ENCODE results near the gene BOK.

- no peak for TF ChIP-seq RAD21 (CRISPR knock-in tag; conservative IDR thresholded peaks at IDR 0.05 in 1 of 2, IDR thresholded peaks at IDR 0.05 in 1 of 2)
- no peak for TF ChIP-seq ZNF24 (IDR thresholded peaks at IDR 0.05)
- TF ChIP-seq, protein P1, sequence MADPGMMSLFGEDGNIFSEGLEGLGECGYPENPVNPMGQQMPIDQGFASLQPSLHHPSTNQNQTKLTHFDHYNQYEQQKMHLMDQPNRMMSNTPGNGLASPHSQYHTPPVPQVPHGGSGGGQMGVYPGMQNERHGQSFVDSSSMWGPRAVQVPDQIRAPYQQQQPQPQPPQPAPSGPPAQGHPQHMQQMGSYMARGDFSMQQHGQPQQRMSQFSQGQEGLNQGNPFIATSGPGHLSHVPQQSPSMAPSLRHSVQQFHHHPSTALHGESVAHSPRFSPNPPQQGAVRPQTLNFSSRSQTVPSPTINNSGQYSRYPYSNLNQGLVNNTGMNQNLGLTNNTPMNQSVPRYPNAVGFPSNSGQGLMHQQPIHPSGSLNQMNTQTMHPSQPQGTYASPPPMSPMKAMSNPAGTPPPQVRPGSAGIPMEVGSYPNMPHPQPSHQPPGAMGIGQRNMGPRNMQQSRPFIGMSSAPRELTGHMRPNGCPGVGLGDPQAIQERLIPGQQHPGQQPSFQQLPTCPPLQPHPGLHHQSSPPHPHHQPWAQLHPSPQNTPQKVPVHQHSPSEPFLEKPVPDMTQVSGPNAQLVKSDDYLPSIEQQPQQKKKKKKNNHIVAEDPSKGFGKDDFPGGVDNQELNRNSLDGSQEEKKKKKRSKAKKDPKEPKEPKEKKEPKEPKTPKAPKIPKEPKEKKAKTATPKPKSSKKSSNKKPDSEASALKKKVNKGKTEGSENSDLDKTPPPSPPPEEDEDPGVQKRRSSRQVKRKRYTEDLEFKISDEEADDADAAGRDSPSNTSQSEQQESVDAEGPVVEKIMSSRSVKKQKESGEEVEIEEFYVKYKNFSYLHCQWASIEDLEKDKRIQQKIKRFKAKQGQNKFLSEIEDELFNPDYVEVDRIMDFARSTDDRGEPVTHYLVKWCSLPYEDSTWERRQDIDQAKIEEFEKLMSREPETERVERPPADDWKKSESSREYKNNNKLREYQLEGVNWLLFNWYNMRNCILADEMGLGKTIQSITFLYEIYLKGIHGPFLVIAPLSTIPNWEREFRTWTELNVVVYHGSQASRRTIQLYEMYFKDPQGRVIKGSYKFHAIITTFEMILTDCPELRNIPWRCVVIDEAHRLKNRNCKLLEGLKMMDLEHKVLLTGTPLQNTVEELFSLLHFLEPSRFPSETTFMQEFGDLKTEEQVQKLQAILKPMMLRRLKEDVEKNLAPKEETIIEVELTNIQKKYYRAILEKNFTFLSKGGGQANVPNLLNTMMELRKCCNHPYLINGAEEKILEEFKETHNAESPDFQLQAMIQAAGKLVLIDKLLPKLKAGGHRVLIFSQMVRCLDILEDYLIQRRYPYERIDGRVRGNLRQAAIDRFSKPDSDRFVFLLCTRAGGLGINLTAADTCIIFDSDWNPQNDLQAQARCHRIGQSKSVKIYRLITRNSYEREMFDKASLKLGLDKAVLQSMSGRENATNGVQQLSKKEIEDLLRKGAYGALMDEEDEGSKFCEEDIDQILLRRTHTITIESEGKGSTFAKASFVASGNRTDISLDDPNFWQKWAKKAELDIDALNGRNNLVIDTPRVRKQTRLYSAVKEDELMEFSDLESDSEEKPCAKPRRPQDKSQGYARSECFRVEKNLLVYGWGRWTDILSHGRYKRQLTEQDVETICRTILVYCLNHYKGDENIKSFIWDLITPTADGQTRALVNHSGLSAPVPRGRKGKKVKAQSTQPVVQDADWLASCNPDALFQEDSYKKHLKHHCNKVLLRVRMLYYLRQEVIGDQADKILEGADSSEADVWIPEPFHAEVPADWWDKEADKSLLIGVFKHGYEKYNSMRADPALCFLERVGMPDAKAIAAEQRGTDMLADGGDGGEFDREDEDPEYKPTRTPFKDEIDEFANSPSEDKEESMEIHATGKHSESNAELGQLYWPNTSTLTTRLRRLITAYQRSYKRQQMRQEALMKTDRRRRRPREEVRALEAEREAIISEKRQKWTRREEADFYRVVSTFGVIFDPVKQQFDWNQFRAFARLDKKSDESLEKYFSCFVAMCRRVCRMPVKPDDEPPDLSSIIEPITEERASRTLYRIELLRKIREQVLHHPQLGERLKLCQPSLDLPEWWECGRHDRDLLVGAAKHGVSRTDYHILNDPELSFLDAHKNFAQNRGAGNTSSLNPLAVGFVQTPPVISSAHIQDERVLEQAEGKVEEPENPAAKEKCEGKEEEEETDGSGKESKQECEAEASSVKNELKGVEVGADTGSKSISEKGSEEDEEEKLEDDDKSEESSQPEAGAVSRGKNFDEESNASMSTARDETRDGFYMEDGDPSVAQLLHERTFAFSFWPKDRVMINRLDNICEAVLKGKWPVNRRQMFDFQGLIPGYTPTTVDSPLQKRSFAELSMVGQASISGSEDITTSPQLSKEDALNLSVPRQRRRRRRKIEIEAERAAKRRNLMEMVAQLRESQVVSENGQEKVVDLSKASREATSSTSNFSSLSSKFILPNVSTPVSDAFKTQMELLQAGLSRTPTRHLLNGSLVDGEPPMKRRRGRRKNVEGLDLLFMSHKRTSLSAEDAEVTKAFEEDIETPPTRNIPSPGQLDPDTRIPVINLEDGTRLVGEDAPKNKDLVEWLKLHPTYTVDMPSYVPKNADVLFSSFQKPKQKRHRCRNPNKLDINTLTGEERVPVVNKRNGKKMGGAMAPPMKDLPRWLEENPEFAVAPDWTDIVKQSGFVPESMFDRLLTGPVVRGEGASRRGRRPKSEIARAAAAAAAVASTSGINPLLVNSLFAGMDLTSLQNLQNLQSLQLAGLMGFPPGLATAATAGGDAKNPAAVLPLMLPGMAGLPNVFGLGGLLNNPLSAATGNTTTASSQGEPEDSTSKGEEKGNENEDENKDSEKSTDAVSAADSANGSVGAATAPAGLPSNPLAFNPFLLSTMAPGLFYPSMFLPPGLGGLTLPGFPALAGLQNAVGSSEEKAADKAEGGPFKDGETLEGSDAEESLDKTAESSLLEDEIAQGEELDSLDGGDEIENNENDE (IDR thresholded peaks at IDR 0.05; ENCODE audit: low read depth, low read length), result no peak
Observed at GRCh38 chr2:241563031-241563507, 4.5 kb downstream of the BOK start.

Data from K562 (cell line).